AML-193 (cell line): Measurements from ENCODE around the gene ZNF444.

Source experiments
- DNase-seq, 2 experiments: peaks; one replicate each; lab custom pipeline; 2025; lab: John Stamatoyannopoulos, UW

The ZNF444 gene

DNA sequence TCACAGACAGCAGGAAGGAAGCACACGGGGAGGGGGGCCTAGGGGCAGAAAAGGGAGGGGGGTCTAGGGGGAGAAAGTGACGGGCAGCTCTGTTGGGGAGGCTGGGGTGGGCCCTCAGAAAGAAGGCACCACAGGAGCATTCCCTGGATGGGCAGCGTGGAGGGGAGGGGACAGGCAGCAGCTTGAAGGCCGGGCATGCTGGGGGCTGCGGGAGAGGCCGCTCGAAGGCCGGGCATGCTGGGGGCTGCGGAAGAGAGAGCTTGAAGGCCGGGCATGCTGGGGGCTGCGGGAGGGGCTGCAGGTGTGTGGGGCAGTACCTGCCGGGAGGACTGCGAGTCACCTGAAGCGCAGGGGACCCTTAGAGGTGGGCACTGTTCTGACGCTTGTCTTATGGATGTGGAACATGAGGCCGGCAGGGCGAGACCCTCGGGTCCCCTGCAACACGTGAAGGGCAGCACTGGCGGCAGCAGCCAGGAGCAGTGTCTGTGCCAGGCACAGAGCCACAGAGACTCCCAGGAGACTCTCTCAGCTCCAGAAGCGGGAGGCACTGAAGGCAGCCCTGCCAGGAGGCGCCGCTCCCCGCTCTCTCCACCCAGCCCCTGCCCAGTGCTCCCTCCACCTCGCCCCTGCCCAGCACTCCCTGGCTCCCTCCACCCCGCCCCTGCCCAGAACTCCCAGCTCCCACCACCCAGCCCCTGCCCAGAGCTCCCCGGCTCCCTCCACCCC, 33.3 kb upstream of the ZNF444 start:
- DNase-seq, result no peak

DNA sequence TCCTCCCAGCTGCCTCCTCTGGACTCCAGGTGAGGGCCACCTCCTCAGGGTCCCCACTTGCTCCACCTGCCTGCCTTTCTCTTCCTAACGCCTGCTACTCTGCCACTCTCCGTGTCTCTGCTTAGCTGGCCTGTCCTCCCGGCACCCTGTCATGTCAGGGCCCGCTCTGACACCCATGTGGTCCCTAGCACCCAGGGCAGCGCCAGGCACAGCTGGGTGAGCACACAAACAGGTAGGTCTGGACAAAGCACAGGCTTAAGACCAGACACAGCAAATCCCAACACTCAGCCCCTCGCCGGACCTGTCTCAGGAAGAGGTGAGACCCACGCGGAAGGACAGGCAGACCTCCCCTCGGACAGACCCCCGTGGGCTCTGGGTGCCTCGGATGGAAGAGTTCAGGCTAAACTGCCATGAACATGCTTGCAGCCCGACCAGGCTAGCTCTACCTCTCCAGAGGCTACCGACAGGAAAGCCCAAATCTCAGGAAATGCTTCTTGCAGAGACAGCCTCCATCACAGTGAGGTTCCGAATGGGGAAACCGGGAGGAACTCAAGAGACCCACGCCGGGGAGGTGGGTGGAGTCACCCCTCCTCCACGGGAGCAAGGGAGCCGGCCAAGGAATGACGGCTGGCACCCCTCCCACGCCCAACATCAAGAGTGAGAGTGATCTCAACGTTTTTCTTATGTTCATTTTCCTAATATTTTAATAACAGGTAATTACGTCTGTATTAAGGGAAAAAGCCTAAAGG, 32.5 kb upstream of the ZNF444 start:
- DNase-seq, result no peak

- no peak for DNase-seq
Measured at GRCh38 chr19:56109226-56109625, 31.9 kb upstream of the ZNF444 start.

GRCh38 chr19:56110515-56111448, 30.3 kb upstream of the ZNF444 start:
- no peak for DNase-seq

GRCh38 chr19:56111601-56112312, 29.3 kb upstream of the ZNF444 start:
- no peak for DNase-seq

DNA sequence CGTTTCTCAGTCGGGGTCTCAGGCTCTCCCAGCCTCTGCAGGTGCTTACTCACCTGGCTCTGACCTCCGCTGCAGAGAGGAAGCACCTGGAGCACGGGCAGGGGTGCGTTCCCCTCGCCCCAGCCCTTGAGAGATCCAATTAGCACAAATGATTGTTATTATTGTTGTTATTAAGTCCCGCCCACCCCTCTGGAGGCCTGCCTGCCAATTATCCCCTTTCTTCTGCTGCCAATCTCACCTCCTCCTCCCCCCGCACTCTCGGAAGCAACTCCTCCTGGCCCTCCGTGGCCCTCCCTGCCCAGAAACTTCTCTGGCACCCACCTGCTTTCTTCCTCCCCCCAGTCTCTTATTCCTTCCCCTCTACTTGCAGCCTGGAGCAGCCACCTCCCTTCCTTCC, 28.8 kb upstream of the ZNF444 start:
- no peak for DNase-seq

DNA sequence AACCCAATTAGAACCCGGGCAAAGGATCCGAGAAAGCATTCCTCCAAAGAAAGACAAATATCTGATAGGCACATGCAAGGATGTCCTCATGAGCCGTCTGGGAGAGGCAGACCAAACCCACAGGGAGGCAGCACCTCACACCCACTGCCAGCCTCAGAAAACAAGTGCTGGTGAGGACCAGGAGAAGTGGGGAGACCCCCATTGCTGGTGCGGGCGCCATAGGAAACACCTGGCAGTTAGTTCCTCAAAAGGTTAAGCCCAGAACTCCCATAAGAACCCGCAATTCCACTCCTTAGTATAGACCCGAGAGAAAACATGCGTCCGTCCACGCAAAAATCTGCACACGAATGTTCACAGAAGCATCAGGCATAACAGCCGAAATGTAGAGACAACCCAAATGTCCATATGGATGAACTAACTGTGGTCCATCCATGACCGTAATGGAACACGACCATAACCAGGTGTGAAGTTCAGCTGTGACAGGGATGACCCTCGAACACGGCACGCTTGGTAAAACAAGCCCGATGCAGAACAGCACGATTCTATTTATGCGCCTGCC, 27.9 kb upstream of the ZNF444 start:
- DNase-seq, result no peak

GRCh38 chr19:56114051-56114777, 26.9 kb upstream of the ZNF444 start:
- DNase-seq, result no peak

DNA sequence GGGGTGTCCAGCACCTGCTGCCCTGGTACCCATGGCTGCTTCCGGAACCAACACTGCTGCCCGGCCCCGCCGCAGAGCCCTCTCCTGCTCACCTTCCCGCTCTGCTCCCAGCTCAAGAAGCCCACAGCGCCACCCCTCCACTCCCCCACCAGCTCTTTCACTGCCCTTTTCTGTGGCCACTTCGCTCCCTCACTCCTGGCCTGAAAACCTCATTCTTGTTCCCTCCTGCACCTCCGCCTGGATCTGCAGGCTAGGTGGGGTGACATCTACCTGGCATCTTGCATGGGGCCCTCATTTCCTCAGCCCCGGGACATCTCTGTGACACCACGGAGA, 26.3 kb upstream of the ZNF444 start:
- DNase-seq, result no peak

GRCh38 chr19:56115490-56115889, 25.6 kb upstream of the ZNF444 start:
- DNase-seq, result no peak

DNA sequence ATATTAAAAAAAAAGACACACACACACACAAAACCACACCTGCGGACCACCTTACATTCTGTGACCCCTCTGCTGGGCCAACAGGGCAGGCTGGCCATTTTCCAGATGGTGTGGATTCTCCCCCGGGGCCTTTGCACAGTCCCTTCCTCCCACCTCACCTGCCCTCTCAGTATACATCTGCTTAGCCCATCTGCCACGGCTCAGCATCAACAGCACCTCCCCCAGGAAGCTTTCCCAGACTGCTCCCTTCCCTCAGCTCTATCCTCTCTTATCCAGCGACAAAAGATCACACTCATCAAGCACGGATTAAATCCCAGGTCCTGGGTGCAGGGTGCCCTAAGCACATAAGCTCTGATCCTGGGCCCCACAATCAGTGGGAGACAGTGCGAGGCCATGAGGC, 24.5 kb upstream of the ZNF444 start:
- no peak for DNase-seq

DNA sequence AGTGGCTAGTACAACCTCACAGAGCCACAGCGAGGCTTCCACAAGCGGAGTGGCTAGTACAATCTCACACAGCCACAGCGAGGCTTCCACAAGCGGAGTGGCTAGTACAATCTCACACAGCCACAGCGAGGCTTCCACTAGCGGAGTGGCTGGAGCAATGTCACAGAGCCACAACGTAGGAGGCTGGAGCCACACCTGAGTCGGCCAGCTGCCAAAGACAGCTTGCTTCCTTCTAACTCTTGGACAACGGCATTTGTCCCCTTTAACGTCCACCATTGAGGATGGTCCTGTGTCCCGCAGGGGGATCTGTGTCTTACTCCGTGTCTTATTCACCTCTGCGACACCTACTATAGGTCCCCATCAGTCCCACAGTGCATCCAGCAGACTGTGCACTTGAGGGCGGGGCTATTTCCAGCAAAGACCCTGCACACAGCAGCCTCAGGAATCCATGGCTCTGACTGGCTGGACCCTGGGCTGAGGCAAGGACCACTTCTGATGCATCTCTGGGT, 23.7 kb upstream of the ZNF444 start:
- DNase-seq, result no peak

DNA sequence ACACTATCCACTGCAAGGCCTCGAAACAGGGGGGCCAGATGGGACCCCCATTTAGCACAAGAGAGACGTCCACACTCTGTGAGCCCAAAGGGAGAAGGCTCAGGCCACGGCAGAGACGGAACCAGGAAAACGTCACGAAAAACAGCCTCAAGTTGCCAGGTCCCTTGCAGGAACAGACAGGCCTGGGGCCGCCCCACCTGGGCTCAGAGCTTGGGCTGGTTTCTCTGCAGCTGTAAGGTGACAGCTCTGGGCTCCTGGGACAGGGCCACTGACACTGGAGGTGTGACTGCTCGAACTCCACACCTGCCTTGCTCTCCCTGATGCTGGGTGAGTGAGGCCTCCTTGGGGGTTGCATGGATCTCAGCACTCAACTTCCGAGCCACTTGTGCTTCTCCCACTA, 23.2 kb upstream of the ZNF444 start:
- DNase-seq, result no peak

- DNase-seq, result peak in 1 of 2 experiments; percentile 4
Measured at GRCh38 chr19:56118666-56119581, 22.2 kb upstream of the ZNF444 start.

DNA sequence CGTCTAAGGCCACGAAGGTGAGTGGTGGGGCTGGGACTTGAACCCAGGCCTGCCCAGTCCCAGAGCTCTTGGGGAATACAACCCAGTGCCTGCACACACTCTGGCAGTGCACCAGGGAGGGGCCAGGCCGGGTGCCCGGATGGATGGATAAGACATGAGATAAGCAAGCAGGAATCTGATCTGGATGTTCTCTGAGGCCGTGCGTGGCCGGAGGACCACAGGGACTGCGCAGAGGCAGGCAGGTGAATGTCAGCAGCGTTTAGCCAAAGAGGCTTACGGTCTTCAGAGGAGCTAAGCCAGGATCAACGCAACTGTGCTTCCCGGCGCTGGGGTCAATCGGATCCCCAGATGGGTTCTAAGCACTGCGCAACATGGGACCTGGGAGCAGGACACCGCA, 21.5 kb upstream of the ZNF444 start:
- DNase-seq, result no peak

- DNase-seq, result no peak
Measured at GRCh38 chr19:56120002-56120370, 21.1 kb upstream of the ZNF444 start.

DNA sequence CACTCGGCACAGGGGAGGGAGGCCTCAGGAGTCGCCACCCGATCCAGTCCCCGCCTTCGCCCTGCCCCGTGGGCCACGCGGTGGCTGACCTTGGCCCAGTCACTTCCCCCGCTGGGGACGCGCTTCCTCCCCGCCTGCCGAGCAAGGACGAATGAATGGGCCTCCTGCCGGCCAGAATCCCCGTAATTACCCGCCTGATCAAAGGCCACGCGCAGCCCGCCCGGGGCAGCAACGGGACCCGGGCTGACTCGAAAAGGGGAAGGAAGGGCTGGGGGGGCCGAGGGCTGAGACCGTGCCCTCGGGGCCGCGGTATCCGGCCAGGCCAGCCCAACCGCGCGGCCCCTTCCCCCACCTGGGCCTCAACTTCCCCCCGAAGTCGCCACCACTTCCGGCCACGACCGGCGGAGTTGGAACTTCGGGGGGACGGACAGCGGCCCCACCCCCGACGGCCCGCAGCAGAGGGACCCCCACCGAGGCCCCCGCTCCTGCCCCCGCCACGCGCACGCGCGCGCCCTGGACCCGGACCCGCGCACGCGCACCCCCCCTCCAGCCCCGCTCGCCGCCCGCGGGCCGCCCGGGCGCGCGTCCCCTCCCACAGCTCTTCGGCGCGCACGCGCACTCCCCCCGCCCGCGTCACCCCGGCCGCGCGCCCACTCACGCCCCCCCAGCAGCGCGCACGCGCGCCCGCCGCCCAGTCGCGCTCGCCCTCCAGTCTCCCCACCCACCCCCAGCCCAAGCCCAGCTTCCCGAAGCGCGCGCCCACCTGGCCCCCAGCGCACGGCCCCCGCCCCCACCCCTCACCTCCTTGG, 20.5 kb upstream of the ZNF444 start:
- DNase-seq, result peak; percentile 83 to 87

DNA sequence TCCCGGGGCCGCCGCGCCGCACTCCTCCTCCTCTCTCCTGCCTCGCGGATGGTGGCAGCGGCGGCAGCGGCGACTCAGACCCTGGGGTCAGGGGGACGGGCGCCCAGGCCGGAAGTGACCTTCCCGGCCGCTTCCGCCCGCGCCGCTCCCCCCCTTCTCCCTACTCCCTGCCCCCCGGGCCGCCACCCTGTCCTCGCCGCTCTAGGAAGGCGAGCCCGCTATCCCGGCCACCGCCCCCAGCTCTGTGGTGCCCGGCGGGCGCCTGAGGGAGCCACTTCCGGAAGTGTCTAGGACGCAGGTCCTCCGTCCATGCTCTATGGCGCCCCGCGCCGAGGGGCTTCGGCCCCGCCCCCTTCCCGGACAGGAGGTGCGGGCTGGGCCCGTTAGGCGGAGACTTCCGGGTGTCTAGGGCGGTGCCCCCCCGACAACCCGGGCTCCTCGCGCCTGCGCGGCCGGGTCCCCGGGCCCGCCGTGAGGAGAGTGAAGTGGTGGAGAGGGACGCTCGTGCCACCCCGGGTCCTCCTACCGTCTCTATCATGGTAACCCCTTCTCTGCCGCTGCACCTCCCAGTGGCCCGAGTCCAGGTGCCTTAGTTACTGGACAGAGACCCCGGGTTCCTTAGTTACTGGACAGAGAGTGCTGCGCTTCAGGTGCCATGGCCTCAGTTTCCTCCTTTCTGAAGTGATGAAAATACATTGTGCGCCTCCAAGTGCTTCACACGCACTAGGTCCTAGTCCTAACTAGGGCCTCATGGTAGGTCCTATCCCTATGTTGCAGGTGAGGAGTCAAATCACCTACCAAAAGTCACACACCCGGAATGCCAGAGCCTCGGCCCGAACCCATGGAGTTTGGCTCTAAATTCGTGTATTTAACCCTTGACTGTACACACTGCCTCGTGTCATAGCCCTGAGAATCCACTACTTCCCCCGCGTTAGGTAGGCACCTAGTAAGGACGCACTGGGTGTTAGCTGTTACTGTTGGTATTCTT, 19.6 kb upstream of the ZNF444 start, which contains the start of gene ZNF787:
Gene ZNF787, minus strand, starts transcription at position 116 of the 988 bp plus-strand sequence. CDS start 18,078 bp downstream, outside the sequence.
- DNase-seq, result peak; percentile 85 to 89
